ENCODE measurements around the gene PARL. TPM values are rescaled to one million over a fixed set of nuclear protein-coding genes. Genes with fewer than 3 reads are reported as not detected.
A peak's percentile ranks its signal among the peaks of the same experiment; 100 is the strongest.

The PARL gene
- total and polyA plus RNA-seq, 9 of the 15 experiments (the other 6 are each of a cell fraction or from before 2014, with no cell fraction given) = 39.5 to 82.4 (median 57.4) TPM

DNA sequence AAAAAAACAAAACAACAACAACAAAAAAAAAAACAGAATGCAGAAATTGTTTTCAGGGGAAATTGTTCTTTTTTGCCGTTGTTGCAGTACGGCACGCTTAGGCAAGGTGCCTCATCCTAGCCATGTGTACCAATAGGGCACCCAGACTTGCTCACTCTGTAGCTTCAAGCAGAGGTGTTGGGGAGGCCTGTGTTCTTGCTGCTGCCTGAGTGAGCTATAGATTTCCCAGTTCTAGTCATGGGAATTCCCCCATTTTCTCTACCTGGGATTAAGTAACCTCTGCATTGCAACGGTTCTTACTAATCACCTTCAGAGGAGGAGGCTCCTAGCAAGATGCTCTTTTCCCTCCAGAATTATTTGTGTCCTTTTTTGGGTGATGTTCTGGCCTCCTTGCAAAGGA lies 12.9 kb upstream of the PARL start:
- Histone ChIP-seq H3K4me2 (ENCODE audit: insufficient read depth, low read length) (no peak overlapping the region), H4K20me1 (replicated peaks; ENCODE audit: control insufficient read depth, insufficient read depth, low read length) (no peaks in the 10 kb centered on the region), H3K4me3 (no peak overlapping the region), H2AFZ (ENCODE audit: low read depth, low read length) (no peak overlapping the region), H3K27ac (ENCODE audit: extremely low read depth, low read depth, low read length) (no peak overlapping the region), H3K9me3 (replicated peaks; ENCODE audit: control insufficient read depth, insufficient read depth, low read depth, low read length) (no peaks in the 10 kb centered on the region), H3K27me3 (ENCODE audit: control insufficient read depth in 2 of 2, insufficient read depth in 2 of 2, low read length in 2 of 2) (peaks cover 21 to 44% of the 10 kb centered on the region in 2 experiments; a peak in 4 of 5 replicates), H3K79me2 (ENCODE audit: control insufficient read depth, insufficient read depth, low read length) (no peaks in the 10 kb centered on the region), H3K36me3 (ENCODE audit: control insufficient read depth, insufficient read depth, low read length) (no peaks in the 10 kb centered on the region), H3K9ac (ENCODE audit: insufficient read depth in 1 of 2, low read depth in 2 of 2, low read length in 2 of 2) (no peak overlapping the region), H3K4me1 (replicated peaks in 1 of 2; ENCODE audit: control insufficient read depth in 2 of 2, insufficient read depth in 2 of 2, low read length in 2 of 2) (0 out of 5 replicates have a peak, but pooled peaks cover 0 to 3% of the 10 kb centered on the region in 2 experiments), H3K9me1 (ENCODE audit: control insufficient read depth, insufficient read depth, low read length) (no peaks in the 10 kb centered on the region)
- DNase-seq (ENCODE audit: extremely low read depth in 1 of 4, low spot score in 3 of 4) (peak in 1 of 4 experiments; percentile 4), FAIRE-seq (no peak), ATAC-seq (no peak)
- ChIA-PET POLR2A (interaction anchor here (0.7 to 1.5 kb wide), 3 partner anchors 9 to 19 kb away, joined by 3 to 4 read pairs (median 3); partner anchors contain the start of gene PARL), CTCF (ENCODE audit: low intra/inter-chr PET ratio) (interaction anchor here (0.6 to 0.9 kb wide), 2 partner anchors 120 to 343 kb away, joined by 3 read pairs; partner anchors contain the start of gene ABCC5)
- in situ Hi-C loops (cut with MboI) (loop anchor here (5.0 kb wide), 1 partner anchor 220 kb away; no protein-coding TSS in a partner anchor), intact Hi-C loops (cut with micrococcal nuclease) (no loop called here)
- TF ChIP-seq MXI1 (IDR thresholded peaks at IDR 0.05; ENCODE audit: low read depth, low read length) = no peak
- TF ChIP-seq U2AF2 (optimal IDR thresholded peaks at IDR 0.05; ENCODE audit: low read depth, low read length) = no peak
- no peak for TF ChIP-seq KLF10 (CRISPR knock-in tag; IDR thresholded peaks at IDR 0.05)
- no peak for TF ChIP-seq PCBP1 (IDR thresholded peaks at IDR 0.05; ENCODE audit: low read depth, low read length, poor library complexity, severe bottlenecking)
- no peak for TF ChIP-seq RFX7 (CRISPR knock-in tag; IDR thresholded peaks at IDR 0.05)
- TF ChIP-seq, protein P1, sequence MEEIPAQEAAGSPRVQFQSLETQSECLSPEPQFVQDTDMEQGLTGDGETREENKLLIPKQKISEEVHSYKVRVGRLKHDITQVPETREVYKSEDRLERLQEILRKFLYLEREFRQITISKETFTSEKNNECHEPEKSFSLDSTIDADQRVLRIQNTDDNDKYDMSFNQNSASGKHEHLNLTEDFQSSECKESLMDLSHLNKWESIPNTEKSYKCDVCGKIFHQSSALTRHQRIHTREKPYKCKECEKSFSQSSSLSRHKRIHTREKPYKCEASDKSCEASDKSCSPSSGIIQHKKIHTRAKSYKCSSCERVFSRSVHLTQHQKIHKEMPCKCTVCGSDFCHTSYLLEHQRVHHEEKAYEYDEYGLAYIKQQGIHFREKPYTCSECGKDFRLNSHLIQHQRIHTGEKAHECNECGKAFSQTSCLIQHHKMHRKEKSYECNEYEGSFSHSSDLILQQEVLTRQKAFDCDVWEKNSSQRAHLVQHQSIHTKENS (CRISPR knock-in tag; IDR thresholded peaks at IDR 0.05) = no peak
- no peak for TF ChIP-seq KDM2B (CRISPR knock-in tag; IDR thresholded peaks at IDR 0.05)
- no peak for TF ChIP-seq SFPQ (IDR thresholded peaks at IDR 0.05; ENCODE audit: low read depth, low read length)
- TF ChIP-seq THAP7 (CRISPR knock-in tag; IDR thresholded peaks at IDR 0.05) = no peak
- no peak for TF ChIP-seq ZC3H8 (IDR thresholded peaks at IDR 0.05)
- no peak for TF ChIP-seq GABPB2 (CRISPR knock-in tag; conservative IDR thresholded peaks at IDR 0.05)
- no peak for TF ChIP-seq TAF15 (IDR thresholded peaks at IDR 0.05; ENCODE audit: low read depth, low read length)
- TF ChIP-seq STAT5B (CRISPR knock-in tag; IDR thresholded peaks at IDR 0.05) = no peak
- no peak for TF ChIP-seq ATF4 (CRISPR knock-in tag; IDR thresholded peaks at IDR 0.05)
- BruUV-seq (replicated peaks) = no TSS peak
- 55% methylated on average over 4 of the region's 4 CpGs for WGBS (ENCODE audit: insufficient coverage, low coverage, missing lambda C conversion rate)
